Astrocyte (in vitro differentiated cells and primary cell): ENCODE measurements around the gene NKAIN4.

Experiments
- CTCF ChIP-seq: IDR thresholded peaks from 2 replicates; pipeline ENCODE4 v1.5.1; 2011; ENCODE audit warnings: low read depth, mild to moderate bottlenecking, inconsistent platforms, low read length, moderate library complexity; ENCODE audit not compliant: insufficient read depth
- EZH2 ChIP-seq: IDR thresholded peaks from 2 replicates; pipeline ENCODE4 v1.6.1; 2012; ENCODE audit warnings: mild to moderate bottlenecking, low read length, inconsistent platforms; ENCODE audit not compliant: insufficient read depth

- TF ChIP-seq CTCF: no peak
- TF ChIP-seq EZH2: no peak
Observed at GRCh38 chr20:63240004-63240403, 14.3 kb downstream of the NKAIN4 start.
